NCI-H128 (cell line): Measurements from ENCODE around the gene SERPINA9.
"Not testable (repeated sequence)": the region's sequence is repeated elsewhere in the genome, so short reads cannot be mapped to it uniquely, and the experiment has no call there.

Source experiments
- DNase-seq: peaks from one replicate; lab custom pipeline; 2025; ENCODE audit not compliant: unreplicated experiment; lab: John Stamatoyannopoulos, UW

Gene SERPINA9

GRCh38 chr14:94489336-94489735 is 13.3 kb upstream of the SERPINA9 start:
- no peak for DNase-seq

GRCh38 chr14:94486883-94487282 is 10.9 kb upstream of the SERPINA9 start:
- DNase-seq: no peak

DNA sequence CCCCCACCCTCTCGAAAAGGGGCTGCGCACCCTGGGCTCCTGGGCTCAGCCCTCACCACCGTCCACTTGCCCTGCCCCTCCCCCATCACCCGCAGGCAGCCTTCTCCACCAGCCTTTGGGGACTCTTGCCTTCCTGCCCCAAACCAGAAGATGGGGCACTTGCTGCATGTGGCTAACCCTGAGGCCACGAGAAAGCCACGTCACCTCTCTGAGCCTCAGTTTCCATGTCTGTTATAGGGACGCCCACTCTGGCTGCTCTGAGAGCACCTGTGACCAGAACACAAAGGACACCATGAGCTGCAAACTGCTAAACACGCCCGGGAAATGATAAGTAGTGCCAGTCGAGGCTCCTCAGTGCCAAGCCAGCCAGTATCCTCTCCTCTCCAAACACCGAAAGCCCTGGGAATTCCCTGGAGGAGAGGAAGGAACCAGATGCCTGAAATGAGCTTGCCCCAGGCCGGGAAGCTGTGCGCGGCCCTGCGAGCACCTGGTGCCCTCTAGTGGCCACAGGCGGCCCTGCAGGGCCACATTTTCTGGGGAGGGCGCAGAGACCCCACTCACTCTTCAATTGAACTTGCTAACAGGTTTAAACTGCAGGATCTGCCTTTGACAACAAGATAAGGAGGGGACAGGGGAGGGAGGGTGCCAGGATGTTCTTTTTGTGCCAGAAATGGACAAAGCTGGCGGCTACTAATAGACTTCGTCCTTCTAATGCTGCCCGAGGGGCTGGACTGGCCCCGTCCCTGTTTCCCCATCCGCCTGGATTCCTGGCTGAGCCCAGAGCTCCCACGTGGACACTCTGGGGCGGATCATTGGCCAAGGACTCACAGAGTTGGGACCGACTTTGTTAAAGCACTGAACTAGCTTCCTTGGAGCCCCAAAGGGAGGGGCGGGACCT is 10.2 kb upstream of the SERPINA9 start:
- DNase-seq: peak; percentile 21

GRCh38 chr14:94484481-94484880 is 8.5 kb upstream of the SERPINA9 start:
- DNase-seq: no peak

GRCh38 chr14:94483729-94484275 is 7.8 kb upstream of the SERPINA9 start:
- no peak for DNase-seq

GRCh38 chr14:94483071-94483451 is 7.1 kb upstream of the SERPINA9 start:
- DNase-seq: no peak

GRCh38 chr14:94482132-94483070 is 6.4 kb upstream of the SERPINA9 start:
- DNase-seq: not testable (repeated sequence)

DNA sequence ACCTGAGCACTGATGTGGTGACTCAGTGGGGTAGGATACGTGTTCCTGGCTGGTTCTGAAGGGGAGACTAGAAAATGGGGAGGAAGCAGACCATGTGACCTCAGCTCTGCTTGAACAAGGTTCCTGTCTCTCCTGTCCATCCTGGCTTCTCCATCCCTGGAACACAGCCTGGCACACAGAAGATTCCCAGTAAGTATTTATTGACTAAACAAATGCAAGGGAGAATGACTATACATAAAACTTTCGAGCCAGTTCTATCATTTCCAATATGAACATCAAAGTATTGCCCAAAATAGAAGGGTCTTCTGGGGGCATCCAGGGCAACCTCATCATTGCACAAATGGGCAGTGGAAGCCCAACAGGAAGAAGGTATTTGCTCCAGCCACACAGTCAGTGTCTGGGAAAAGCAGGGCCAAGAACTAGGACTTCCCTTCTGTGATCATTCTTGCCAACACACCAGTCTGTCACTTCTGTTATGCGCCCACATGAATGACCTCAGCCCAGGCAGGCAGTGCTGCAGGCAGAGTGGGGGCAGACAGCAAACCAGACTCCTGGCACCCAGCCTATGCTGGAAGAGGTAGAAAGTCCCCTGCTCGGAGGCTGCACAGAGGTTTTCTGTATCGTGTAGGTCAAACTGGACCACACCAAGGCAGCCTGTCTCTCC is 5.6 kb upstream of the SERPINA9 start:
- DNase-seq: no peak

DNA sequence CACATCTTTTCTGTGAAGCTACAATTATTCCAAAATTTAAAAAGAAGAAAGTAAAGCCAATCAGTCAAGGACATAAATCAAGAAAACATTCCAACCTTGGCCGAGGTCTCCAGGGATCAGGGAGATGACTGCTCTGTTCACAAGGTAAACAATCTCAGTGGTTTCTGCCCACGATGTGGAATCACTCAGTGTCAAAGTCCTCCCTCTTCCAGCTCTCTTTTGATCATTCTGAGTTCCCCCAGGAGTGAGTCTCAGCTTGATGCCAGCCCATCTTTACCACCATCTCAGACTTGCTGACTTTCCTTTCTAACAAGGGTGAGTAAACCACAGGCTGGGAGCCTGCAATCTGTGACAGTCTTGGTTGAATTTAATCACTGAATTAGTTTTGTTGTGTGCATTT is 4.8 kb upstream of the SERPINA9 start:
- no peak for DNase-seq

GRCh38 chr14:94478420-94478819 is 2.4 kb upstream of the SERPINA9 start:
- no peak for DNase-seq

- no peak for DNase-seq
These were observed 1.4 kb downstream of the SERPINA9 start for GRCh38 chr14:94474581-94475031.

GRCh38 chr14:94473666-94474410 is 2.2 kb downstream of the SERPINA9 start:
- no peak for DNase-seq

DNA sequence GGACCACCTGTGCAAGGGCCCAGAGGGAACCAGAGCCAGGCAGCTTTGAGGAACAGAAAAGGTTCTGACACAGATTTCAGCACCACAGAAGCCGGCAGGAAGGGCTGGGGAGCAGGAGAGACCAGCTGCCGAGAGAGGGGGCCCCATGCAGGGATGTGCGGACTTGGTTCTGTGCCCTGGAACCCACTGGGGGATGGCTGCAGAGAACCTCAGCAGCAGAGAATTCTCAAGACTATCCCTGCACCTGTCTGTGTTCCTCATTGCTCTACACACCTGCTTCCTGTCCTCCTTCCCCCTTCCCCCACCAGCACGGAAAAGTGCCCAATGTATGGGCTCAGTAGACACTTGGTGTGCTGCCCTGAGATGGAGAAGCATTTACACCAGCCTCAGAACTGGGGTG is 3.2 kb downstream of the SERPINA9 start:
- DNase-seq: no peak

DNA sequence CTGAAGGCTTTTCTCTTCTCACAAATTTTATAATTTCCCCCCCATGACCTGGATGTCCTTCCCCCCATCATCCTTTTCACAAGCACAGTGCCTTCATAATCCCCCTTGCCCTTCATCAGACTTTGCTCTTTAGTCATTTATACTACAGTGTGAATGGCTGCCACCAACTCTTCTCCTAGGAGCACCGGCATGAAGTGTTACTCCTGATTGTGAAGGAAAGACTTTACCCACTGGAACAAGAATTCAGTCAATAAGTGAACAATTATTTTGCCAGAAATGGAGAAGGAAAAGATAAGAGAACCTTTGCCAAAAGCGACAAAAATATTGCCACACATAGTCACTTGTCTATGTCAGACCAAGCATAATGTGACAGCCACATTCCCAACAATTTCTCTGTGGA is 5.0 kb downstream of the SERPINA9 start:
- DNase-seq: no peak

- DNase-seq: no peak
These were observed 5.7 kb downstream of the SERPINA9 start for GRCh38 chr14:94470311-94470710.

DNA sequence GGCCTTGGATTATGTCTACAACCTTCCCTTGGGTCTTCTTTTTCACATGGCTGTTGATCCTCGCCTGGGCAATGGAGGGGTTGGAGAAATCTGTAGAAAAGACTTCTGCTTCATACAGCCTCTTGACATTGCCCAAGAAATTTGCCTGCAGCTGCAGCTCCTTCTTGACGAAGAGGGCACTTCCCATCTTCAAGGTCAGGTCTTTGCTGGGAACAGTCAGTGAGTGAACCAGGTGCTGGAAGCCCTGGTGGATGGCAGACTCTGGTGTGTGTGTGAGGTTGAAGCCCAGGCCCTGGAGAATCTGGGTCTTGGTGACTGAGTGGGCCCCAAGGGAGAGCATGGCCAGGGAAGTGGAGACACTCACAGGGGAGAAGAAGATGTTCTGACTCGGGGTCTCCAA is 6.7 kb downstream of the SERPINA9 start:
- DNase-seq: no peak

DNA sequence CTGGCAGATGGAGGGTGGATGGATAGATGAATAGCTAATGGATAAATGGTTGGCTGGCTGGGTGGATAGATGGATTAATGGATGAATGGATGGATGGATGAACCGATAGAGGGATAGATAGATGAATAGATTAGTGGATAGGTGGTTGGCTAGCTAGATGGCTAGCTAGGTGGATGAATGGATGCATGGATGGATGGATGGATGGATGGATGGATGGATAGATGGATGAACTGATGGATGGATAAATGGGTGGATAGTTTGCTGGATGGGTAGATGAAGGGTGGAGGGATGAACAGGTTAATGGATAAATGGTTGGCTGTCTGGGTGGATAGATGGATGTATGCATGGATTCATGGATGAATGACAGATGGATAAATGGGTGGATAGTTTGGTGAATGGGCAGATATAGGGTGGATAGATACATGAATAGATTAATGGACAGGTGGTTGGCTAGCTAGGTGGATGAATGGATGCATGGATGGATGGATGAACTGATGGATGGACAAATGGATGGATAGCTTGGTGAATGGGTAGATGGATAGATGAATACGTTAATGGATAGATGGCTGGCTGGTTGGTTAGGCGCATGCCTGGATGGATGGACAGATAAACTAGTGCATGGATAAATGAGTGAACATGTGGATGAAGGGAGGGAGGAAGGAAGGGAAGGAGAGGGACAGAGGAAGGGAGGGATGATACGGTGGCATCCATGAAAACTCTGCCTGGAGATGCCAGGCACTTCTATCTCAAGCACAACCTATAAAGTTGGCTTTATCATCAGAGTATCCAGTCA is 8.1 kb downstream of the SERPINA9 start:
- DNase-seq: no peak

GRCh38 chr14:94466706-94467370 is 9.2 kb downstream of the SERPINA9 start:
- DNase-seq: no peak

DNA sequence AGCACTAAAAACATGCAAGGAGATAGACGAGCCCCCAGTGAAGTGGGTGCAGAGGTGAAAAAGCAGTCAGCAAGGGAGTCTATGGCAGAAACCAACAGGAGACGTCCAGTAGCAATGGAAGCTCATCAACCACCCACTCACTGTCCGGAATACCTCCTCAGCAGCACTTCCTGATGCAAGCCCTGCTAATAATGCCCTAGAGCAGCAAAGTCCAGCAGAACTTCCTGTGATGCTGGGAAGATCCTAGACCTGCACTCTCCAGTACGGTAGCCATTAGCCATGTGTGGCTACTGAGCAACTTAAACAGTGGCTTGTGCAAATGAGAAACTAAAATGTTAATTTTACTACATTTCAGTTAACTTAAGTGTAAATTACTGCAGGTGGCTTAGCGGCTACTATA is 11.0 kb downstream of the SERPINA9 start:
- DNase-seq: no peak
